Erythroblast (primary cell): Measurements from ENCODE around the gene ECE1.

Experiments used
- DNase-seq, 2 experiments: peaks; one replicate each; lab custom pipeline; 2025; lab: John Stamatoyannopoulos, UW
- GATA1 ChIP-seq: IDR thresholded peaks from 2 replicates; pipeline ENCODE4 v1.6.1; 2011; ENCODE audit warnings: low read depth, mild to moderate bottlenecking, control low read depth, low read length, moderate library complexity
- POLR2A ChIP-seq: IDR thresholded peaks from 2 replicates; pipeline ENCODE4 v1.6.1; 2011; ENCODE audit warnings: mild to moderate bottlenecking, low read length

The ECE1 gene

GRCh38 chr1:21259316-21260076, 30.8 kb downstream of the ECE1 start:
- TF ChIP-seq POLR2A: no peak
- no peak for TF ChIP-seq GATA1
- DNase-seq: no peak

- no peak for TF ChIP-seq POLR2A
- TF ChIP-seq GATA1: no peak
- no peak for DNase-seq
Observed at GRCh38 chr1:21258331-21259134, 31.7 kb downstream of the ECE1 start.

GRCh38 chr1:21257431-21258135, 32.7 kb downstream of the ECE1 start:
- DNase-seq: no peak
- TF ChIP-seq POLR2A (no peak), GATA1 (no peak)

GRCh38 chr1:21256776-21257175, 33.5 kb downstream of the ECE1 start:
- DNase-seq: no peak
- TF ChIP-seq GATA1: no peak

GRCh38 chr1:21255943-21256320, 34.3 kb downstream of the ECE1 start:
- TF ChIP-seq GATA1 (no peak), POLR2A (no peak)
- DNase-seq: no peak

- no peak for TF ChIP-seq POLR2A
- TF ChIP-seq GATA1: no peak
- DNase-seq: peak in 1 of 2 experiments; percentile 90
Observed at GRCh38 chr1:21255284-21255942, 34.9 kb downstream of the ECE1 start.

GRCh38 chr1:21254335-21254951, 35.8 kb downstream of the ECE1 start:
- TF ChIP-seq POLR2A: no peak
- TF ChIP-seq GATA1: no peak
- DNase-seq: no peak

- no peak for DNase-seq
- TF ChIP-seq GATA1 (no peak), POLR2A (no peak)
Observed at GRCh38 chr1:21251773-21252471, 38.3 kb downstream of the ECE1 start.

GRCh38 chr1:21249940-21250493, 40.2 kb downstream of the ECE1 start:
- DNase-seq: no peak
- TF ChIP-seq POLR2A (no peak), GATA1 (no peak)

- TF ChIP-seq POLR2A (no peak), GATA1 (no peak)
- DNase-seq: no peak
Observed at GRCh38 chr1:21247892-21248715, 42.2 kb downstream of the ECE1 start.

- TF ChIP-seq POLR2A (no peak), GATA1 (no peak)
- no peak for DNase-seq
Observed at GRCh38 chr1:21246905-21247642, 43.2 kb downstream of the ECE1 start.
